Measurements from ENCODE around the gene TEAD1.
A peak's percentile ranks its signal among the peaks of the same experiment; 100 is the strongest.

The TEAD1 gene

GRCh38 chr11:12761029-12761428 is 86.8 kb downstream of the TEAD1 start:
- no peak for DNase-seq (ENCODE audit: low read depth)
- no peak overlapping the region for H3K4me3 ChIP-seq (ENCODE audit: control insufficient read depth, low read depth, low read length)
- TF ChIP-seq CTCF (IDR thresholded peaks at IDR 0.05; ENCODE audit: control insufficient read depth, insufficient read depth, low read depth, low read length, missing control alignments), result peak; percentile 33

DNA sequence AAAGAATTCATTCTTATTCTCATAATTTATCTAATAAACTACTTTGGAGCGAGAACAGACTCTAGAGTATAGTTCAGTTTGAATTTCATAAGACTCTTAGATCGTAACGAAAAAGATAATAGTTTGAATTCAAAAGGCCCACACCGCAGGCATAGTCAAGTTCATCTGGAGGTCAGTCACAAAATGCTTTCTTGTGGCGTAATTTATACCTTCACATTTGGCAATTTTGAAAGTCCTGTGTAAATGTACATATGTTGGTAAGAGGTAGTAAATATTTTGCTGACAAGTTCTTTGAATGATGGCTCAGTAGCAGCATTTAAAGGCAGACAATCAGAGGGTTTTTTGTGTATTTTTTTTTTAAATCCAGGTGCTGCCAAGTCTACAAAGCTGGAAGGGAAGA is 88.1 kb downstream of the TEAD1 start:
- no peak for TF ChIP-seq CTCF (IDR thresholded peaks at IDR 0.05; ENCODE audit: control insufficient read depth, insufficient read depth, low read depth, low read length, missing control alignments)

DNA sequence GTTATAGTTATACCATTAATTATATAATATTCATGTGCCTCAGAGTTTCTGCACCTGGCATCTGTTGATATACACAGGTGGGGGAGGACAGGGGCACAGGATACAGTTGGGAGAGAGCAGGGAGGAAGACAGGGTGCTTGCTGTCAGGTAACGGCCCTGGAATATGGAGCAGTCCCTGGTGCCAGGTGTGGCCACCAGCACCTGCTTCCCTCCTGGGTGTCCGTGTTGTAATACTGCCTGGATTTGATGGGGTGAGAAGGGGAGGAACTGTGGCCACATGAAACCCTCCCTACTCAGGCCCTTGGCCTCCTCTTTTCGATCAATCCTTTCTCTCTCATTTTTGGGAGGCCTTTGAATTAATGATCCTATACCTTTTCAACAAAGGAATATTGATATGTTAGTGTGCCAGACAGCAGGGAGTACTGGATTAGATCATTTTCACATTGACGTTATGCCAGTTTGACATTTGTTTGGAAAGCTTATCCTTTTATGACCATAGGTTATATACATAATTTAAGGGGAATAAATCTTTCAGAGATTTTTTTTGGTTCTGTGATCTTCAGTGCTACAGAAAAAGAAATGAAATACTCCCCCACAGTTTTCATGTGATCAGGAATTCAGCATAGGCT is 88.6 kb downstream of the TEAD1 start:
- no peak for TF ChIP-seq CTCF (IDR thresholded peaks at IDR 0.05; ENCODE audit: control insufficient read depth, insufficient read depth, low read depth, low read length, missing control alignments)
- no peak for DNase-seq (ENCODE audit: low read depth)
- H3K4me3 ChIP-seq (ENCODE audit: control insufficient read depth, low read depth, low read length), result no peak overlapping the region

More for the DNA sequence above, 88.1 kb downstream of the TEAD1 start:
- no peak for DNase-seq (ENCODE audit: low read depth)
- H3K4me3 ChIP-seq (ENCODE audit: control insufficient read depth, low read depth, low read length), result no peak overlapping the region

GRCh38 chr11:12764187-12764914 is 90.1 kb downstream of the TEAD1 start:
- no peak overlapping the region for H3K4me3 ChIP-seq (ENCODE audit: control insufficient read depth, low read depth, low read length)
- no peak for TF ChIP-seq CTCF (IDR thresholded peaks at IDR 0.05; ENCODE audit: control insufficient read depth, insufficient read depth, low read depth, low read length, missing control alignments)
- DNase-seq (ENCODE audit: low read depth), result no peak

DNA sequence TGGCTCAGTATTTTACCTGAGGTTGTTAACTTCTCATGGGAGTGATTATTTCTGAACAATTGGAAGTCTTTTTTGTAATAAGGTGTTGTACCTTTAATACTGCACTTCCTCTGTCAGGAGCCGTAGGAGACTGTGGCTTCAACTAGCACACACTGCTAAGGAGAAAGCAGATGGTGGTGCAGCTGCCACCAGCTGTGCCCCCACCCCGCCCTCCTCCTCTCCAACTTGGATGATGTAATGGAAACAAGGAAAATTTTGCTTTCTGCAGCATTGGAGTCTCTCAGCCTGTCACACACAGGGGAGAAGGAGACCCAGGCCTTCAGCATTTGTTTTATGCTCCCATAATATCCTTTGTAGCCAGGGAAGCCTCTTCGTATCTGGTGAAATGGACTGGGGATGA is 91.2 kb downstream of the TEAD1 start:
- H3K4me3 ChIP-seq (ENCODE audit: control insufficient read depth, low read depth, low read length), result no peak overlapping the region
- DNase-seq (ENCODE audit: low read depth), result no peak
- TF ChIP-seq CTCF (IDR thresholded peaks at IDR 0.05; ENCODE audit: control insufficient read depth, insufficient read depth, low read depth, low read length, missing control alignments), result no peak

DNA sequence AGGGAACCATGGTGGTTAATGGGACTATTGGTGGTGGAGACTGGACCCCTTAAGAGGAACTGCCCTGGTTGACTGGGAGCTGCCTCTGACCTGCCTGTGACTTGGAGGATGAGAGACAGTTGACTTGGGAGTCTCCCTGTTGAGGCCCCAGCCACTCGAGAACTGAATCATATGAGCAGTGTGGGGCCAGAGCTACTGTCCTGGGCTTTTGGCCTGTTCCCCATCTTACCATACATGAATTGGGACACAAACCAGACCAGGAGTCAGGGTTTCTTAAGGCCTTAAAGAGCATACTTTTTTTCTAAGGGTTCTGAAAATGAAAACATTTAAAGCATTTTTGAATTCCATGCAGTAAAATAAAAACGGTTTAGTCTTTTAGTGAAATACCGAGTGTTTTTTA is 92.8 kb downstream of the TEAD1 start:
- no peak overlapping the region for H3K4me3 ChIP-seq (ENCODE audit: control insufficient read depth, low read depth, low read length)
- TF ChIP-seq CTCF (IDR thresholded peaks at IDR 0.05; ENCODE audit: control insufficient read depth, insufficient read depth, low read depth, low read length, missing control alignments), result no peak
- DNase-seq (ENCODE audit: low read depth), result no peak
